Embryonic facial prominence (tissue), 1 donor: ENCODE data around the gene GNAZ.

ENCODE experiments used
- DNase-seq: peaks from one replicate; pipeline ENCODE4 v3.0.0-alpha.2; 2016; ENCODE audit errors: extremely low spot score

Gene GNAZ

DNA sequence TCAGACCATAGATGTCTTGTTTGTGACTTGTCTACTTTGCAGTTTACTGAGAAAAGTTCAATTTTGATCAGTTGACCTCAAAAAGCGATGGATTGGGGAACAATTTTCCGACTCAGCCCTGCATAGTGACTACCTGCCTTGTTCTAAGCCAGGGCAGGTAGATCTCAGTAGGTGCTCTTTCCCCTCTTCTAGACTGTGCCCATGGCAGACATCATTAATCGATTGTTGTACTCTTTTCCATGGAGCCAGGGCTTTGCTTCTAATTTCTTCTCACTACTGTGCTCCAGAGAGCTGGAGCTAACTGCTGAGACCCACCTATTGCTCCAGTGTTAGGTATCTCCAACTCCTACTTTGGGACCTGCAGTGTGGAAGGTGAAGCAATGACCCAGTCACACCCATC, 84.8 kb downstream of the GNAZ start:
- no peak for DNase-seq

DNA sequence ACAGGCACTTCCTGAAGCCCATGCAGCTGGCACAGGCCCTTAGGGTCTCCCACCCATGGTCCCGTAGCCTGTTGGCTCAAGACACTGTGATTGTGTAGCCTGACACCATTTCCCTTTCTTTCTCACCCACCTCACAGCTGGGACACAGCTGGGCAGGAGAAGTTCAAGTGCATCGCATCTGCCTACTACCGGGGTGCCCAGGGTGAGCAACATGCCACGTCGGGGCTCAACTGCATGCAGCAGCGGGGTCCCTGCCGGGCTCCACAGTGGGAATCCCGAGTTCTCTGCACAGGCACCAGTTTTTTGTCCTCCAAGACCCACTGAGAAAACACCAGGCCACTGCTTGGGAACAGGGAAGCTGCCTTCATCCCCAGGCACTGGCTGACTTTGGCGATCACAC, 85.5 kb downstream of the GNAZ start:
- no peak for DNase-seq

DNA sequence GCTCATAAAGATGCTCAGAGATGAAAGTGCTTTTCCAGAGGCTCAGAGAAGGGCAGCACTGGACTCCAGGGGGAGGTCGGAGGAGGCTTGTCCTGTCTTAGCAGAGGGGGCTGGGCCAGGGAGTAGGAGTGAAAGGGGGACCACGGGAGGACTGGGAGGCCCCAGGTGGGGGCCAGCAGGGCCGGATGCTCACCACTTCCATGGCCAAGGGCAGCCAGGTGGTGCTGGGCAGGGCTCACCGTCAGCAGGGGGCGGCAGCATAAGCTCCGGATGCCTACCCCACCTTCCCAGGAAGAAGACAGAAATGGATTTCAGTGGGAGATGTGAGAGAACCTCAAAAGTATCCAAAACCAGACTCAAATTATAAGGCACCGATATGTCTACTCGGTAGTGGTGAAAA, 86.0 kb downstream of the GNAZ start:
- DNase-seq: no peak

- DNase-seq: no peak
These were observed 87.5 kb downstream of the GNAZ start for GRCh38 chr22:23157560-23158515.

DNA sequence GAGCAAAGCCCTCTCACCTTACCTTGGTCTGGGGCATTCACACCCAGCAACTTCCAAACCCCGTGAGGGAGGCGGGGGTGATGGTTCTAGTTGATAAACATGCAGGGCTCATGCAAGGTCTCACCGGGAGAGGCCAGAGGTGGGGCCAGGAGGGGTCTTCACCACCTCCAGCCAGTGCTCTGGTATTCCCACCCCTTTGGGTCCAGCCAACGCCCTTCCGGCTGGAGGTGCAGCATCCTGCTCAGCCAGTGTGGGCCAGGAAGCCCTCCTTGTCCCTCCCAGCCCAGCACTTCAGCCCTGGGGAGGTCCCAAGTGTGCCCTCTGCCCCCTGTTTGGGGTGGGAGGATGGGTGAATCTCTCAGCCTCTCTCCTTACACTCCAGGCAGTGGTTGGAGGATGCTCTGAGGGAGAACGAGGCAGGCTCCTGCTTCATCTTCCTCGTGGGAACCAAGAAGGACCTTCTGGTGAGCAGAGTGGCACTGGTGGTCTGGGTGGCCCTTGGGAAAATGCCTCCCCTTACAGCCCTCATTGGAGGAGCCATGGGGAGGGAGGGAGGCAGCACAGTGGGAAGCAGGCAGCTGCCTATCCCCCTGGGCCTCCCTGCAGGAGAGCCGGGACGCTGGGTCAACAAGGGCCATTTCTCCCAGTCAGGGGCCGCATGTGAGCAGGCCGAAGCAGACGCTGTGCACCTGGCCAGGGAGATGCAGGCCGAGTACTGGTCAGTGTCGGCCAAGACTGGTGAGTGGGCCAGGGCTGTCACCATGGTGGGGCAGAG, 88.4 kb downstream of the GNAZ start:
- no peak for DNase-seq

GRCh38 chr22:23159291-23159630, 88.9 kb downstream of the GNAZ start:
- no peak for DNase-seq

GRCh38 chr22:23161029-23161428, 90.7 kb downstream of the GNAZ start:
- DNase-seq: no peak

GRCh38 chr22:23161574-23161973, 91.3 kb downstream of the GNAZ start:
- DNase-seq: no peak

- DNase-seq: no peak
These were observed 93.3 kb downstream of the GNAZ start for GRCh38 chr22:23163665-23164064.

DNA sequence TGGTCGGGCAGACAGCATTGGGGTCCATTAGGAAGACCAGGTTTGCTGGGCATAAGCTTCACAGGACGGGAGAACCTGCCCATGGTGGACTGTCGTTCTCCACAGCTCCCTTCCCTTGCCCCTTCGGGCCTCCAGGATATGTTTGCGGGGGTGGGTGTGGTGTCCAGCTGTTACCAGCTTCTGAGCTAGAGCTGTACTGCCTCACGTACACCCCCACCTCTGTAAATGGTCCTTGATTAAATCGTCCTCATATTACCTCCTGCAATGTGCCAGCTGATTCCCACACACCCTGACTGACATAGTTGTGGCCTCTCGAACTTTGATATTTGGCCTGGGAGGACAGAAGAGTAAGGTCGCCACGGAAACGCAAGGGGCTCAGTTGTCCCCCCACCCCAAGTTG, 93.8 kb downstream of the GNAZ start:
- no peak for DNase-seq

- DNase-seq: no peak
These were observed 95.9 kb downstream of the GNAZ start for GRCh38 chr22:23166042-23166831.

- DNase-seq: no peak
These were observed 96.7 kb downstream of the GNAZ start for GRCh38 chr22:23166841-23167616.

- DNase-seq: no peak
These were observed 98.2 kb downstream of the GNAZ start for GRCh38 chr22:23168391-23169042.

- DNase-seq: no peak
These were observed 98.7 kb downstream of the GNAZ start for GRCh38 chr22:23169043-23169406.
